Ascending aorta (tissue), 2 donors: Measurements from ENCODE around the gene NKPD1. TPM values are rescaled to one million over a fixed set of nuclear protein-coding genes. Genes with fewer than 3 reads are reported as not detected.

Source experiments
- DNase-seq, 2 donors: peaks; one replicate each; pipeline ENCODE4 v3.0.0-alpha.2; 2019; ENCODE audit warnings: low spot score in 2 of 2
- H3K27ac ChIP-seq, 2 donors: fragments of 200-600 bp; sonication (generic); one replicate each; pipeline ENCODE4 v1.5.1; 2016 to 2017; ENCODE audit warnings: mild to moderate bottlenecking in 1 of 2
- H3K27me3 ChIP-seq: fragments of 200-600 bp; sonication (generic); one replicate; pipeline ENCODE4 v1.5.1; 2017
- H3K36me3 ChIP-seq, 2 donors: fragments of 200-600 bp; sonication (generic); one replicate each; pipeline ENCODE4 v1.5.1; 2016
- H3K4me1 ChIP-seq, 2 donors: fragments of 200-600 bp; sonication (generic); one replicate each; pipeline ENCODE4 v1.5.1; 2016 to 2017; ENCODE audit warnings: mild to moderate bottlenecking in 1 of 2
- H3K4me3 ChIP-seq, 2 donors: fragments of 200-600 bp; sonication (generic); one replicate each; pipeline ENCODE4 v1.5.1; 2016 to 2017; ENCODE audit warnings: mild to moderate bottlenecking in 1 of 2
- H3K9me3 ChIP-seq, 2 donors: fragments of 200-600 bp; sonication (generic); one replicate each; pipeline ENCODE4 v1.5.1; 2016
- CTCF ChIP-seq, 3 experiments: fragments of 200-600 bp in 2 of 3; fragments of 450-650 bp in 1 of 3; sonication (generic) in 2 of 3; IDR thresholded peaks; one replicate each; pipeline ENCODE4 v1.5.1; 2016 to 2019; ENCODE audit warnings: antibody characterized with exemption in 3 of 3, mild to moderate bottlenecking in 1 of 3, moderate library complexity in 1 of 3
- intact Hi-C: fragments of 100-400 bp; cut with DNase I; formaldehyde crosslinking; loops from one replicate; pipeline ENCODE4 v1.15.1; 2023
- total RNA-seq: library from RNA; depleted of rRNA; stranded (reverse); fragments of >200 nt; gene quantifications from one replicate; pipeline ENCODE4 v1.1.0, GENCODE V29; 2016

NKPD1 gene
- total RNA-seq, 1 donor from 2014 or later: not detected

- intact Hi-C loops: no loop called here
- Histone ChIP-seq H3K27ac (no peak overlapping the region), H3K4me1 (no peaks in the 10 kb centered on the region), H3K36me3 (no peaks in the 10 kb centered on the region), H3K27me3 (peaks cover 6% of the 10 kb centered on the region), H3K4me3 (no peak overlapping the region), H3K9me3 (no peaks in the 10 kb centered on the region)
- no peak for TF ChIP-seq CTCF (IDR thresholded peaks at IDR 0.05)
- DNase-seq: no peak
These were observed 6.0 kb upstream of the NKPD1 start for GRCh38 chr19:45166723-45167252.

GRCh38 chr19:45164577-45165335, 4.0 kb upstream of the NKPD1 start:
- intact Hi-C loops: loop anchor here (5.0 kb wide), 1 partner anchor 88 kb away; the partner anchor contains the start of gene MARK4
- Histone ChIP-seq H3K27ac (no peak overlapping the region), H3K4me1 (no peaks in the 10 kb centered on the region), H3K4me3 (no peak overlapping the region), H3K36me3 (no peaks in the 10 kb centered on the region), H3K9me3 (no peaks in the 10 kb centered on the region), H3K27me3 (peaks cover 6% of the 10 kb centered on the region)
- DNase-seq: no peak
- TF ChIP-seq CTCF (IDR thresholded peaks at IDR 0.05): no peak

GRCh38 chr19:45163751-45164460, 3.1 kb upstream of the NKPD1 start:
- peaks cover 6% of the 10 kb centered on the region for H3K27me3 ChIP-seq
- intact Hi-C loops: loop anchor here (5.0 kb wide), 1 partner anchor 88 kb away; the partner anchor contains the start of gene MARK4
- no peaks in the 10 kb centered on the region for H3K36me3 ChIP-seq
- H3K9me3 ChIP-seq: no peaks in the 10 kb centered on the region
- no peak overlapping the region for H3K4me3 ChIP-seq
- TF ChIP-seq CTCF (IDR thresholded peaks at IDR 0.05): no peak
- no peak overlapping the region for H3K27ac ChIP-seq
- DNase-seq: no peak
- H3K4me1 ChIP-seq: no peaks in the 10 kb centered on the region

GRCh38 chr19:45163156-45163555, 2.4 kb upstream of the NKPD1 start:
- no peak for TF ChIP-seq CTCF (IDR thresholded peaks at IDR 0.05)
- Histone ChIP-seq H3K27ac (no peak overlapping the region), H3K4me3 (no peak overlapping the region), H3K9me3 (no peaks in the 10 kb centered on the region), H3K27me3 (peaks cover 9% of the 10 kb centered on the region), H3K36me3 (no peaks in the 10 kb centered on the region), H3K4me1 (no peaks in the 10 kb centered on the region)
- intact Hi-C loops: loop anchor here (5.0 kb wide), 1 partner anchor 89 kb away; the partner anchor contains the start of gene MARK4
- DNase-seq: no peak

- intact Hi-C loops: loop anchor here (5.0 kb wide), 1 partner anchor 90 kb away; the partner anchor contains the start of gene MARK4
- H3K9me3 ChIP-seq: no peaks in the 10 kb centered on the region
- no peak for TF ChIP-seq CTCF (IDR thresholded peaks at IDR 0.05)
- no peaks in the 10 kb centered on the region for H3K36me3 ChIP-seq
- peaks cover 10% of the 10 kb centered on the region for H3K27me3 ChIP-seq
- no peak overlapping the region for H3K27ac ChIP-seq
- H3K4me3 ChIP-seq: no peak overlapping the region
- H3K4me1 ChIP-seq: no peaks in the 10 kb centered on the region
- no peak for DNase-seq
These were observed 1.9 kb upstream of the NKPD1 start for GRCh38 chr19:45162608-45163143.
